ENCODE data around the gene MAD1L1.
A peak's percentile ranks its signal among the peaks of the same experiment; 100 is the strongest.

The MAD1L1 gene

GRCh38 chr7:2099048-2099957 lies 133.4 kb downstream of the MAD1L1 start:
- peak; percentile 14 to 53 for DNase-seq

- DNase-seq = no peak
Observed at GRCh38 chr7:2098496-2098895, 134.2 kb downstream of the MAD1L1 start.

- no peak for DNase-seq
Observed at GRCh38 chr7:2098056-2098455, 134.7 kb downstream of the MAD1L1 start.

- DNase-seq = no peak
Observed at GRCh38 chr7:2097492-2097891, 135.3 kb downstream of the MAD1L1 start.

- DNase-seq = no peak
Observed at GRCh38 chr7:2096692-2097387, 135.9 kb downstream of the MAD1L1 start.

GRCh38 chr7:2095436-2095835 lies 137.3 kb downstream of the MAD1L1 start:
- DNase-seq = no peak

- no peak for DNase-seq
Observed at GRCh38 chr7:2094454-2095045, 138.2 kb downstream of the MAD1L1 start.

- DNase-seq = no peak
Observed at GRCh38 chr7:2093843-2094220, 138.9 kb downstream of the MAD1L1 start.

GRCh38 chr7:2093215-2093842 lies 139.4 kb downstream of the MAD1L1 start:
- DNase-seq = no peak

- DNase-seq = no peak
Observed at GRCh38 chr7:2092279-2092678, 140.5 kb downstream of the MAD1L1 start.

GRCh38 chr7:2090526-2091520 lies 141.9 kb downstream of the MAD1L1 start:
- no peak for DNase-seq

GRCh38 chr7:2088801-2089200 lies 143.9 kb downstream of the MAD1L1 start:
- no peak for DNase-seq

- no peak for DNase-seq
Observed at GRCh38 chr7:2087744-2088143, 145.0 kb downstream of the MAD1L1 start.

- no peak for DNase-seq
Observed at GRCh38 chr7:2086229-2086628, 146.5 kb downstream of the MAD1L1 start.

- no peak for DNase-seq
Observed at GRCh38 chr7:2085804-2086203, 146.9 kb downstream of the MAD1L1 start.

- no peak for DNase-seq
Observed at GRCh38 chr7:2084781-2085505, 147.8 kb downstream of the MAD1L1 start.

GRCh38 chr7:2084331-2084730 lies 148.4 kb downstream of the MAD1L1 start:
- no peak for DNase-seq

GRCh38 chr7:2083362-2083761 lies 149.4 kb downstream of the MAD1L1 start:
- DNase-seq = no peak

- no peak for DNase-seq
Observed at GRCh38 chr7:2082139-2082998, 150.4 kb downstream of the MAD1L1 start.

- DNase-seq = no peak
Observed at GRCh38 chr7:2081526-2082135, 151.1 kb downstream of the MAD1L1 start.

Measured in CD4-positive, alpha-beta T cell treated with Interleukin-4 for 1 hour (primary cell).